Kidney epithelial cell (primary cell): ENCODE measurements around the gene TDRD7. TPM values are rescaled to one million over a fixed set of nuclear protein-coding genes. Genes with fewer than 3 reads are reported as not detected.
A peak's percentile ranks its signal among the peaks of the same experiment; 100 is the strongest.

Experiments
- DNase-seq: peaks from one replicate; pipeline ENCODE4 v3.0.0-alpha.2; 2010; ENCODE audit warnings: low read depth
- H3K27me3 ChIP-seq: 2 replicates; pipeline ENCODE4 v1.6.0; 2011; ENCODE audit warnings: low read length; ENCODE audit not compliant: control insufficient read depth, insufficient read depth
- H3K36me3 ChIP-seq: 2 replicates; pipeline ENCODE4 v1.5.1; 2011; ENCODE audit warnings: low read length; ENCODE audit not compliant: control insufficient read depth, insufficient read depth
- H3K4me3 ChIP-seq: 2 replicates; pipeline ENCODE4 v1.5.1; 2011; ENCODE audit warnings: low read depth, mild to moderate bottlenecking, control low read depth, low read length
- total RNA-seq: library from RNA; depleted of rRNA; stranded (reverse); fragments of >200 nt; gene quantifications from 2 replicates; pipeline ENCODE4 v1.2.3, GENCODE V29; 2015
- TF ChIP-seq, protein P1 (sequence below): IDR thresholded peaks from 2 replicates; pipeline ENCODE4 v1.5.1; 2011; ENCODE audit warnings: mild to moderate bottlenecking, moderate library complexity, low read length, control low read depth, inconsistent platforms; ENCODE audit not compliant: insufficient read depth, poor library complexity, severe bottlenecking

The TDRD7 gene
- total RNA-seq, 1 donor from 2014 or later: 8.3 TPM

DNA sequence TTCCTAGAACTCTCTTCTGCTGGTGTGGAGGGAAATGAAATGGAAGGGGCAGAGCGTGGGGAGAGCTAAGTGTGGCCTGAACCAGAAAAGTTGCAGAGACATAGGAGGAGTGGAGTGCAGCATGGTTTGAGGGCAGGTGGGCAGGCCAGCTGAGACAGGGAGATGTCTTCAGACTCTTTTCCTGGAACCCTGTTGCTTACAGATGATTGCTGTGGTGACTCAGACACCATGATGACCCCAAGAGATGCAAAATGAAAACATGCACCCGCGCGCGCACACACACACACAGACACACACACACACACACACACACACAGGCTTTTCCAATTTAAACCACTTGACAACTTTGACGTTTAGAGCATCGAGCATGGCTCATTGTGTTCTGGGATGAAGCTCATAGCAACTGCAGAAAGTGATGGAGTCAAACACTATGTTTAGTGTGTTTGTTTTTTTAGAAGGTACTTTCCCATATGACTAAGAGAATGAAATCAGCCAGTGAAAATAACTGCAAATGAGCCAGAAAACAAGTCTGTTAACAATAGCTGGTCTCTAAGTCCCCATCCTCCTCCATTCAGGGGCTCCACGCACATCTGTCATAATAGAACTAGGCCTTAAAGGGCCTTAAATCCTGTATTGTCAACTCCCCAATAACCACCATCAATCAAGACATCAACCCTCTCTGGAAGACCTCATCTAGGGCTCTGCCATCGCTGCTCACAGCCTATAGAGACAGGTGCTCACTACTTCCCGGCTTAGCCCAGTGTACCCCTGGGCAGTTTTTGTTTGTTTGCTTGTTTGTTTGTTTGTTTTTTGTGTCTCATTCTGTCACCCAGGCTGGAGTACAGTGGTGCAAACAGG lies 99.1 kb downstream of the TDRD7 start:
- H3K4me3 ChIP-seq: no peak overlapping the region
- TF ChIP-seq, protein P1, sequence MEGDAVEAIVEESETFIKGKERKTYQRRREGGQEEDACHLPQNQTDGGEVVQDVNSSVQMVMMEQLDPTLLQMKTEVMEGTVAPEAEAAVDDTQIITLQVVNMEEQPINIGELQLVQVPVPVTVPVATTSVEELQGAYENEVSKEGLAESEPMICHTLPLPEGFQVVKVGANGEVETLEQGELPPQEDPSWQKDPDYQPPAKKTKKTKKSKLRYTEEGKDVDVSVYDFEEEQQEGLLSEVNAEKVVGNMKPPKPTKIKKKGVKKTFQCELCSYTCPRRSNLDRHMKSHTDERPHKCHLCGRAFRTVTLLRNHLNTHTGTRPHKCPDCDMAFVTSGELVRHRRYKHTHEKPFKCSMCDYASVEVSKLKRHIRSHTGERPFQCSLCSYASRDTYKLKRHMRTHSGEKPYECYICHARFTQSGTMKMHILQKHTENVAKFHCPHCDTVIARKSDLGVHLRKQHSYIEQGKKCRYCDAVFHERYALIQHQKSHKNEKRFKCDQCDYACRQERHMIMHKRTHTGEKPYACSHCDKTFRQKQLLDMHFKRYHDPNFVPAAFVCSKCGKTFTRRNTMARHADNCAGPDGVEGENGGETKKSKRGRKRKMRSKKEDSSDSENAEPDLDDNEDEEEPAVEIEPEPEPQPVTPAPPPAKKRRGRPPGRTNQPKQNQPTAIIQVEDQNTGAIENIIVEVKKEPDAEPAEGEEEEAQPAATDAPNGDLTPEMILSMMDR: no peak
- H3K36me3 ChIP-seq: no peaks in the 10 kb centered on the region
- DNase-seq: peak; percentile 75
- H3K27me3 ChIP-seq: peaks cover 2% of the 10 kb centered on the region

DNA sequence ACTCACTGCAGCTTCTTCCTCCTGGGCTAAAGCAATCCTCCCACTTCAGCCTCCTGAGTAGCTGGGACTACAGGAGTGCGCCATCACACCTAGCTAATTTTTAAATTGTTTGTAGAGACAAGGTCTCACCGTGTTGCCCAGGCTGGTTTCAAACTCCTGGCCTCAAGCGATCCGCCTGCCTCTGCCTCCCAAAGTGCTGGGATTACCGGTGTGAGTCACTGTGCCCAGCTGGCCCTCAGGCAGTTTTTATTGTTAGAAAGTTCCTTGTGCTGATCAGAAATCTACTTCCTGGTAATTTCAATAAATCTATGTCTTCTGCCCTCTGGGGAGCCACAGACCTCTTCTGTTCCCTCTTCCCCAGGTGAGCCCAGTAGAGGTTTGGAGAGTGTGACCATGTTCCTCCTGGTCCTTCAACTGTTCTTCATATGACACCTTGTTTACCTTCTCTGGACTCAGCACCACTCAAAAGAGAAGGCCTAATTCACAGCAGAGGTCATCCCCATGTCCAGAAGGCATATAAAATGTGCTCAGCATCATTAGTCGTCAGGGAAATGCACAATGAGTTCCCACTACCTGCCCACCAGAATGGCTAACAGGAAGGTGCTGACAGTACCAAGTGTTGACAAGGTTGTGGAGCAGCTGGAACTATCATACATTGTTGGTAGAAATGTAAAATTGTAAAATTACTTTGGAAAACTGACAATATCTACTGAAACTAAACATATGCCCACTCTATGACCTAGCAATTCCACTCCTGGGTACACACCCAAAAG lies 99.9 kb downstream of the TDRD7 start:
- no peak for DNase-seq
- H3K27me3 ChIP-seq: no peaks in the 10 kb centered on the region
- TF ChIP-seq, protein P1: no peak
- no peaks in the 10 kb centered on the region for H3K36me3 ChIP-seq
- H3K4me3 ChIP-seq: no peak overlapping the region

DNA sequence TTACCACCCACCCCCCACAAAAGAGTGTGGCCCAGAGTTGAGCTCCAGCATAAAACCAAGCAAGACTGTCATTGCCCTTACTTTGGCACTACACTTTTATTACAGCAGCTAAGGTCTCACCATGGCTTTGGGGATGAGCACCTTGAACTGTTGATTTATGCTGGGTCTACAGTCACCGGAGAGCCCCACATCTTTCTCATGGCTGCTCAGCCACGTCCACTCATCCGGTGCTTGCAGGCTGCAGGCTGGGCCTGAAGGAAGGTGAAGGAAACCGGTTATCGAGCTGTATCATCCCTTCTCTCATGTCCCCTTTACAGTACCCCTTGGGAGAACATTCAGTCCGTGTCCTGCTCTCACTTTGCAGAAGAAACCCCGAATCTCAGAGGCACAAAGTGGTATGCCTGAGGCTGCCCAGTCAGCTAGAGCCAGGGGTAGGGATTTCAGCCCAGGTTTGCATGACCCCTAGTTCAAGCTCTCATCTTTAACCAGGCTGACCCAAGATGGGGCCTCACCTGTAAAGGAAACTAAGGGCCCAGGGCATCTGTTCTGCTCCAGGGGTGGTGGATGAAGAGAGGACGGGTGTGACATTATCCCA lies 101.2 kb downstream of the TDRD7 start:
- TF ChIP-seq, protein P1: no peak
- H3K36me3 ChIP-seq: no peaks in the 10 kb centered on the region
- H3K27me3 ChIP-seq: no peaks in the 10 kb centered on the region
- no peak for DNase-seq
- no peak overlapping the region for H3K4me3 ChIP-seq

DNA sequence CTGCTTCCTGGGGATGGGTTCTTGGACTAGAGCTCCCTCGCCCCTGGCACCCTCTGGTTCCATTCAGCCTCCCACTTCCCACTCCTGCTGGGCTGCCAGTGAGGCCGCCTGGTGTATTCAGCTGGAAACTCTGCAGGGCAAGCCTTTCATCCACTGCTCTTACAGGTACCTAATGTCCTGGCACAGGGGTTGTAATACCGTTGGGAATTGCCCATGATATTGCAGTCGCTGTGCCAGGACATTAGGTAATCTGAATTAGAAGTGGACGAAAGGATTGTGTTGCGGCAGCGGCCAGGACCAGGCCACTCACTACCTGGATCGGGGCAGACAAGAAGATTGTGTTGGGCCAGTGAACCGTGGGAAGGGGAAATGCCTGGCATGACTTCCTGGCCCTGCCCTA lies 102.6 kb downstream of the TDRD7 start:
- TF ChIP-seq, protein P1: no peak
- DNase-seq: no peak
- Histone ChIP-seq H3K27me3 (no peaks in the 10 kb centered on the region), H3K4me3 (no peak overlapping the region), H3K36me3 (no peaks in the 10 kb centered on the region)

DNA sequence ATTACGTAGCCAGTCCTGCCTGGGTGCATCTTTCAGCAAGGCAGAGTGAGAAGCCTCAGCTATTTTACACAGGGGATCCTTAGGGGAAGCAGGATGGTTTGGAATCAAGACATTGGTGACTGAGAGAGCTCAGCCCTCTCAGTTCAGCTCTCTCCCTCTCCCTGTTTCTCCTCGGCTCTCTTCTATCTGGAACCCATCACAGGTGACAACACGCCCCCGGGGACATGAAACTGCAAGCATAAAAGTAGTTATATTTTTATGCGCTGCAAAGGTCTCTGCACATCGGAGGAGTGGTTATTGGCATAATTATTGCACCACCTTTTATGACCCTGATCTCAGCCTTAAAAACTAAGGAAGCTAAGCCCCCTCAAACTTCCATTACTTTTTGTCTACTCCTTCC lies 103.8 kb downstream of the TDRD7 start:
- Histone ChIP-seq H3K27me3 (no peaks in the 10 kb centered on the region), H3K4me3 (no peak overlapping the region), H3K36me3 (no peaks in the 10 kb centered on the region)
- no peak for DNase-seq
- TF ChIP-seq, protein P1: no peak
